ENCODE measurements around the gene SPIRE2. TPM values are rescaled to one million over a fixed set of nuclear protein-coding genes. Genes with fewer than 3 reads are reported as not detected.

SPIRE2 gene
- total and polyA plus RNA-seq, 2 of the 13 experiments (the other 11 are each of a cell fraction or from before 2014, with no cell fraction given): 13.3 to 37.5 TPM

DNA sequence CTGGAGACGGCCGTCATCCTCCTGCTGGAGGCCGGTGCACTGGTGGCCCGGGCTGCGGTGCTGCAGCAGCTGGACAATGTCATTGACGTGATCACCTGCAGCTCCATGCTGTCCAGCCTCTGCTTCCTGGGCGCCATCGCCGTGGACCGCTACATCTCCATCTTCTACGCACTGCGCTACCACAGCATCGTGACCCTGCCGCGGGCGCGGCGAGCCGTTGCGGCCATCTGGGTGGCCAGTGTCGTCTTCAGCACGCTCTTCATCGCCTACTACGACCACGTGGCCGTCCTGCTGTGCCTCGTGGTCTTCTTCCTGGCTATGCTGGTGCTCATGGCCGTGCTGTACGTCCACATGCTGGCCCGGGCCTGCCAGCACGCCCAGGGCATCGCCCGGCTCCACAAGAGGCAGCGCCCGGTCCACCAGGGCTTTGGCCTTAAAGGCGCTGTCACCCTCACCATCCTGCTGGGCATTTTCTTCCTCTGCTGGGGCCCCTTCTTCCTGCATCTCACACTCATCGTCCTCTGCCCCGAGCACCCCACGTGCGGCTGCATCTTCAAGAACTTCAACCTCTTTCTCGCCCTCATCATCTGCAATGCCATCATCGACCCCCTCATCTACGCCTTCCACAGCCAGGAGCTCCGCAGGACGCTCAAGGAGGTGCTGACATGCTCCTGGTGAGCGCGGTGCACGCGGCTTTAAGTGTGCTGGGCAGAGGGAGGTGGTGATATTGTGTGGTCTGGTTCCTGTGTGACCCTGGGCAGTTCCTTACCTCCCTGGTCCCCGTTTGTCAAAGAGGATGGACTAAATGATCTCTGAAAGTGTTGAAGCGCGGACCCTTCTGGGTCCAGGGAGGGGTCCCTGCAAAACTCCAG lies 91.5 kb downstream of the SPIRE2 start (continued):
- TF ChIP-seq, protein P1, sequence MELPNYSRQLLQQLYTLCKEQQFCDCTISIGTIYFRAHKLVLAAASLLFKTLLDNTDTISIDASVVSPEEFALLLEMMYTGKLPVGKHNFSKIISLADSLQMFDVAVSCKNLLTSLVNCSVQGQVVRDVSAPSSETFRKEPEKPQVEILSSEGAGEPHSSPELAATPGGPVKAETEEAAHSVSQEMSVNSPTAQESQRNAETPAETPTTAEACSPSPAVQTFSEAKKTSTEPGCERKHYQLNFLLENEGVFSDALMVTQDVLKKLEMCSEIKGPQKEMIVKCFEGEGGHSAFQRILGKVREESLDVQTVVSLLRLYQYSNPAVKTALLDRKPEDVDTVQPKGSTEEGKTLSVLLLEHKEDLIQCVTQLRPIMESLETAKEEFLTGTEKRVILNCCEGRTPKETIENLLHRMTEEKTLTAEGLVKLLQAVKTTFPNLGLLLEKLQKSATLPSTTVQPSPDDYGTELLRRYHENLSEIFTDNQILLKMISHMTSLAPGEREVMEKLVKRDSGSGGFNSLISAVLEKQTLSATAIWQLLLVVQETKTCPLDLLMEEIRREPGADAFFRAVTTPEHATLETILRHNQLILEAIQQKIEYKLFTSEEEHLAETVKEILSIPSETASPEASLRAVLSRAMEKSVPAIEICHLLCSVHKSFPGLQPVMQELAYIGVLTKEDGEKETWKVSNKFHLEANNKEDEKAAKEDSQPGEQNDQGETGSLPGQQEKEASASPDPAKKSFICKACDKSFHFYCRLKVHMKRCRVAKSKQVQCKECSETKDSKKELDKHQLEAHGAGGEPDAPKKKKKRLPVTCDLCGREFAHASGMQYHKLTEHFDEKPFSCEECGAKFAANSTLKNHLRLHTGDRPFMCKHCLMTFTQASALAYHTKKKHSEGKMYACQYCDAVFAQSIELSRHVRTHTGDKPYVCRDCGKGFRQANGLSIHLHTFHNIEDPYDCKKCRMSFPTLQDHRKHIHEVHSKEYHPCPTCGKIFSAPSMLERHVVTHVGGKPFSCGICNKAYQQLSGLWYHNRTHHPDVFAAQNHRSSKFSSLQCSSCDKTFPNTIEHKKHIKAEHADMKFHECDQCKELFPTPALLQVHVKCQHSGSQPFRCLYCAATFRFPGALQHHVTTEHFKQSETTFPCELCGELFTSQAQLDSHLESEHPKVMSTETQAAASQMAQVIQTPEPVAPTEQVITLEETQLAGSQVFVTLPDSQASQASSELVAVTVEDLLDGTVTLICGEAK (IDR thresholded peaks at IDR 0.05): no peak
- TF ChIP-seq, protein P1 (CRISPR knock-in tag; IDR thresholded peaks at IDR 0.05): peak; percentile 52; the same call in 1 of the 2 replicates
- TF ChIP-seq ZNF607 (CRISPR knock-in tag; IDR thresholded peaks at IDR 0.05; ENCODE audit: borderline replicate concordance): no peak
- TF ChIP-seq NFE2L1 (CRISPR knock-in tag; IDR thresholded peaks at IDR 0.05; ENCODE audit: borderline replicate concordance): no peak
- no peak for TF ChIP-seq ZFY (CRISPR knock-in tag; IDR thresholded peaks at IDR 0.05)
- TF ChIP-seq, protein P2, sequence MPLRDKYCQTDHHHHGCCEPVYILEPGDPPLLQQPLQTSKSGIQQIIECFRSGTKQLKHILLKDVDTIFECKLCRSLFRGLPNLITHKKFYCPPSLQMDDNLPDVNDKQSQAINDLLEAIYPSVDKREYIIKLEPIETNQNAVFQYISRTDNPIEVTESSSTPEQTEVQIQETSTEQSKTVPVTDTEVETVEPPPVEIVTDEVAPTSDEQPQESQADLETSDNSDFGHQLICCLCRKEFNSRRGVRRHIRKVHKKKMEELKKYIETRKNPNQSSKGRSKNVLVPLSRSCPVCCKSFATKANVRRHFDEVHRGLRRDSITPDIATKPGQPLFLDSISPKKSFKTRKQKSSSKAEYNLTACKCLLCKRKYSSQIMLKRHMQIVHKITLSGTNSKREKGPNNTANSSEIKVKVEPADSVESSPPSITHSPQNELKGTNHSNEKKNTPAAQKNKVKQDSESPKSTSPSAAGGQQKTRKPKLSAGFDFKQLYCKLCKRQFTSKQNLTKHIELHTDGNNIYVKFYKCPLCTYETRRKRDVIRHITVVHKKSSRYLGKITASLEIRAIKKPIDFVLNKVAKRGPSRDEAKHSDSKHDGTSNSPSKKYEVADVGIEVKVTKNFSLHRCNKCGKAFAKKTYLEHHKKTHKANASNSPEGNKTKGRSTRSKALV (CRISPR knock-in tag; IDR thresholded peaks at IDR 0.05): no peak
- TF ChIP-seq, protein P3, sequence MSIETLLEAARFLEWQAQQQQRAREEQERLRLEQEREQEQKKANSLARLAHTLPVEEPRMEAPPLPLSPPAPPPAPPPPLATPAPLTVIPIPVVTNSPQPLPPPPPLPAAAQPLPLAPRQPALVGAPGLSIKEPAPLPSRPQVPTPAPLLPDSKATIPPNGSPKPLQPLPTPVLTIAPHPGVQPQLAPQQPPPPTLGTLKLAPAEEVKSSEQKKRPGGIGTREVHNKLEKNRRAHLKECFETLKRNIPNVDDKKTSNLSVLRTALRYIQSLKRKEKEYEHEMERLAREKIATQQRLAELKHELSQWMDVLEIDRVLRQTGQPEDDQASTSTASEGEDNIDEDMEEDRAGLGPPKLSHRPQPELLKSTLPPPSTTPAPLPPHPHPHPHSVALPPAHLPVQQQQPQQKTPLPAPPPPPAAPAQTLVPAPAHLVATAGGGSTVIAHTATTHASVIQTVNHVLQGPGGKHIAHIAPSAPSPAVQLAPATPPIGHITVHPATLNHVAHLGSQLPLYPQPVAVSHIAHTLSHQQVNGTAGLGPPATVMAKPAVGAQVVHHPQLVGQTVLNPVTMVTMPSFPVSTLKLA (IDR thresholded peaks at IDR 0.05): peak; percentile 80
- TF ChIP-seq ZNF235 (CRISPR knock-in tag; IDR thresholded peaks at IDR 0.05; ENCODE audit: borderline replicate concordance): no peak
- TF ChIP-seq PRMT3 (CRISPR knock-in tag; IDR thresholded peaks at IDR 0.05; ENCODE audit: borderline replicate concordance, low read depth): 0 out of 2 replicates have a peak, but pooled peaks have one; percentile 40
- TF ChIP-seq, protein P4, sequence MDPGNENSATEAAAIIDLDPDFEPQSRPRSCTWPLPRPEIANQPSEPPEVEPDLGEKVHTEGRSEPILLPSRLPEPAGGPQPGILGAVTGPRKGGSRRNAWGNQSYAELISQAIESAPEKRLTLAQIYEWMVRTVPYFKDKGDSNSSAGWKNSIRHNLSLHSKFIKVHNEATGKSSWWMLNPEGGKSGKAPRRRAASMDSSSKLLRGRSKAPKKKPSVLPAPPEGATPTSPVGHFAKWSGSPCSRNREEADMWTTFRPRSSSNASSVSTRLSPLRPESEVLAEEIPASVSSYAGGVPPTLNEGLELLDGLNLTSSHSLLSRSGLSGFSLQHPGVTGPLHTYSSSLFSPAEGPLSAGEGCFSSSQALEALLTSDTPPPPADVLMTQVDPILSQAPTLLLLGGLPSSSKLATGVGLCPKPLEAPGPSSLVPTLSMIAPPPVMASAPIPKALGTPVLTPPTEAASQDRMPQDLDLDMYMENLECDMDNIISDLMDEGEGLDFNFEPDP (CRISPR knock-in tag; conservative IDR thresholded peaks at IDR 0.05): no peak
- peak; percentile 11 for TF ChIP-seq AGO2 (optimal IDR thresholded peaks at IDR 0.05; ENCODE audit: low read depth, low read length)
- TF ChIP-seq MED8 (CRISPR knock-in tag; IDR thresholded peaks at IDR 0.05; ENCODE audit: insufficient replicate concordance): peak; percentile 49

Data from HepG2 (cell line).